ENCODE measurements around the gene CYP2C18. TPM values are rescaled to one million over a fixed set of nuclear protein-coding genes. Genes with fewer than 3 reads are reported as not detected.
"Not testable (repeated sequence)": the region's sequence is repeated elsewhere in the genome, so short reads cannot be mapped to it uniquely, and the experiment has no call there.

The CYP2C18 gene
- total RNA-seq, 4 donors from 2014 or later, result 0.23 to 0.33 TPM; not detected in 2

GRCh38 chr10:94673614-94674321 is 9.8 kb upstream of the CYP2C18 start:
- H3K9me3 ChIP-seq, result no peaks in the 10 kb centered on the region
- ATAC-seq (no peak), DNase-seq (no peak)
- no peaks in the 10 kb centered on the region for H3K36me3 ChIP-seq
- no peaks in the 10 kb centered on the region for H3K4me1 ChIP-seq
- no peak overlapping the region for H3K27ac ChIP-seq
- in situ Hi-C loops (cut with MboI; ENCODE audit: low sequenced_read_pairs in 4 of 4) (no loop called here), intact Hi-C loops (cut with DNase I; ENCODE audit: low total_unique reads) (no loop called here)
- no peaks in the 10 kb centered on the region for H3K27me3 ChIP-seq
- no peak overlapping the region for H3K4me3 ChIP-seq
- TF ChIP-seq CTCF (IDR thresholded peaks at IDR 0.05 in 4 of 5, conservative IDR thresholded peaks at IDR 0.05 in 1 of 5) (no peak), POLR2A (IDR thresholded peaks at IDR 0.05) (no peak)

GRCh38 chr10:94676496-94676895 is 7.0 kb upstream of the CYP2C18 start:
- no peak for TF ChIP-seq CTCF (IDR thresholded peaks at IDR 0.05 in 4 of 5, conservative IDR thresholded peaks at IDR 0.05 in 1 of 5)
- TF ChIP-seq POLR2A (IDR thresholded peaks at IDR 0.05), result no peak
- ATAC-seq, result no peak
- H3K4me3 ChIP-seq, result no peak overlapping the region
- no peaks in the 10 kb centered on the region for H3K36me3 ChIP-seq
- H3K27me3 ChIP-seq, result no peaks in the 10 kb centered on the region
- no peaks in the 10 kb centered on the region for H3K9me3 ChIP-seq
- H3K27ac ChIP-seq, result no peak overlapping the region
- in situ Hi-C loops (cut with MboI; ENCODE audit: low sequenced_read_pairs in 4 of 4), result no loop called here
- no peak for DNase-seq
- no peaks in the 10 kb centered on the region for H3K4me1 ChIP-seq
- intact Hi-C loops (cut with DNase I; ENCODE audit: low total_unique reads), result no loop called here

GRCh38 chr10:94677691-94678090 is 5.8 kb upstream of the CYP2C18 start:
- H3K9me3 ChIP-seq, result no peaks in the 10 kb centered on the region
- in situ Hi-C loops (cut with MboI; ENCODE audit: low sequenced_read_pairs in 4 of 4), result no loop called here
- DNase-seq (no peak), ATAC-seq (no peak)
- TF ChIP-seq CTCF (IDR thresholded peaks at IDR 0.05 in 4 of 5, conservative IDR thresholded peaks at IDR 0.05 in 1 of 5) (no peak), POLR2A (IDR thresholded peaks at IDR 0.05) (no peak)
- no peaks in the 10 kb centered on the region for H3K36me3 ChIP-seq
- no peaks in the 10 kb centered on the region for H3K4me1 ChIP-seq
- H3K27ac ChIP-seq, result no peak overlapping the region
- intact Hi-C loops (cut with DNase I; ENCODE audit: low total_unique reads), result no loop called here
- no peak overlapping the region for H3K4me3 ChIP-seq
- H3K27me3 ChIP-seq, result no peaks in the 10 kb centered on the region

- ATAC-seq (no peak), DNase-seq (no peak)
- Histone ChIP-seq H3K4me3 (no peak overlapping the region), H3K9me3 (no peaks in the 10 kb centered on the region), H3K4me1 (no peaks in the 10 kb centered on the region), H3K27me3 (no peaks in the 10 kb centered on the region), H3K36me3 (no peaks in the 10 kb centered on the region), H3K27ac (no peak overlapping the region)
- in situ Hi-C loops (cut with MboI; ENCODE audit: low sequenced_read_pairs in 4 of 4) (no loop called here), intact Hi-C loops (cut with DNase I; ENCODE audit: low total_unique reads) (no loop called here)
- TF ChIP-seq POLR2A (IDR thresholded peaks at IDR 0.05) (no peak), CTCF (IDR thresholded peaks at IDR 0.05 in 4 of 5, conservative IDR thresholded peaks at IDR 0.05 in 1 of 5) (no peak)
These were observed 5.1 kb upstream of the CYP2C18 start for GRCh38 chr10:94678475-94678874.

GRCh38 chr10:94680544-94680943 is 3.0 kb upstream of the CYP2C18 start:
- no peak for ATAC-seq
- in situ Hi-C loops (cut with MboI; ENCODE audit: low sequenced_read_pairs in 4 of 4), result no loop called here
- intact Hi-C loops (cut with DNase I; ENCODE audit: low total_unique reads), result no loop called here
- Histone ChIP-seq H3K4me1 (no peaks in the 10 kb centered on the region), H3K4me3 (no peak overlapping the region), H3K9me3 (no peaks in the 10 kb centered on the region), H3K27me3 (no peaks in the 10 kb centered on the region), H3K36me3 (no peaks in the 10 kb centered on the region), H3K27ac (no peak overlapping the region)
- DNase-seq, result no peak
- no peak for TF ChIP-seq CTCF (IDR thresholded peaks at IDR 0.05 in 4 of 5, conservative IDR thresholded peaks at IDR 0.05 in 1 of 5)
- no peak for TF ChIP-seq POLR2A (IDR thresholded peaks at IDR 0.05)

- ATAC-seq; H3K9me3 ChIP-seq; intact Hi-C loops (cut with DNase I; ENCODE audit: low total_unique reads); H3K4me1 ChIP-seq; DNase-seq; H3K27ac ChIP-seq; H3K27me3 ChIP-seq; H3K4me3 ChIP-seq; in situ Hi-C loops (cut with MboI; ENCODE audit: low sequenced_read_pairs in 4 of 4); H3K36me3 ChIP-seq: not testable (repeated sequence)
These were observed 893 bp upstream of the CYP2C18 start for GRCh38 chr10:94682636-94683035.

All from gastrocnemius medialis (tissue), 4 donors.